Activated naive CD8-positive, alpha-beta T cell treated with anti-CD3 and anti-CD28 coated beads, Interleukin-2, amount 10 ng/mL, durations not matched to agents 7 days and 5 days (primary cell): Measurements from ENCODE around the gene CAVIN3. TPM values are rescaled to one million over a fixed set of nuclear protein-coding genes. Genes with fewer than 3 reads are reported as not detected.

Experiments
- ATAC-seq: fragments of 150-1000 bp; cut with Tn5 transposase; one replicate; pipeline ENCODE4 v1.10.0; 2021; ENCODE audit warnings: low read depth, moderate library complexity
- POLR2A ChIA-PET: fragments of 350-600 bp; sonication (Branson Sonifier 250); formaldehyde crosslinking; loops from one replicate; lab custom pipeline; 2021; ENCODE audit warnings: antibody characterized with exemption; lab: Charles Lee
- DNase-seq: peaks from one replicate; pipeline ENCODE4 v3.0.0; 2021
- H3K27ac Mint-ChIP-seq: one replicate; pipeline ENCODE4 v1.8.0; 2022; ENCODE audit warnings: mild to moderate bottlenecking, mixed read lengths
- H3K27me3 Mint-ChIP-seq: one replicate; pipeline ENCODE4 v1.8.0; 2022; ENCODE audit warnings: mild to moderate bottlenecking, moderate library complexity, mixed read lengths
- H3K36me3 Mint-ChIP-seq: one replicate; pipeline ENCODE4 v1.8.0; 2021; ENCODE audit warnings: mild to moderate bottlenecking, mixed read lengths
- H3K4me1 Mint-ChIP-seq: one replicate; pipeline ENCODE4 v1.8.0; 2021; ENCODE audit warnings: mixed read lengths
- H3K4me3 Mint-ChIP-seq: one replicate; pipeline ENCODE4 v1.8.0; 2022; ENCODE audit warnings: mild to moderate bottlenecking, moderate library complexity, mixed read lengths
- H3K9me3 Mint-ChIP-seq: one replicate; pipeline ENCODE4 v1.8.0; 2021; ENCODE audit warnings: mixed read lengths
- total RNA-seq, 2 experiments: library from RNA; stranded (reverse); gene quantifications; one replicate each; pipeline ENCODE4 v1.2.3, GENCODE V29; 2021

CAVIN3 gene
- total RNA-seq, 2 experiments from 2014 or later = 1.4 to 1.6 TPM

- peaks cover 12% of the 10 kb centered on the region for H3K27me3 Mint-ChIP-seq
- H3K36me3 Mint-ChIP-seq = no peaks in the 10 kb centered on the region
- no peaks in the 10 kb centered on the region for H3K9me3 Mint-ChIP-seq
- ATAC-seq (no peak), DNase-seq (no peak)
- H3K4me3 Mint-ChIP-seq = no peak overlapping the region
- no peak overlapping the region for H3K27ac Mint-ChIP-seq
- POLR2A ChIA-PET = no interaction called here
- peaks cover 5% of the 10 kb centered on the region for H3K4me1 Mint-ChIP-seq
Observed at GRCh38 chr11:6350043-6350442, 29.7 kb upstream of the CAVIN3 start.

DNA sequence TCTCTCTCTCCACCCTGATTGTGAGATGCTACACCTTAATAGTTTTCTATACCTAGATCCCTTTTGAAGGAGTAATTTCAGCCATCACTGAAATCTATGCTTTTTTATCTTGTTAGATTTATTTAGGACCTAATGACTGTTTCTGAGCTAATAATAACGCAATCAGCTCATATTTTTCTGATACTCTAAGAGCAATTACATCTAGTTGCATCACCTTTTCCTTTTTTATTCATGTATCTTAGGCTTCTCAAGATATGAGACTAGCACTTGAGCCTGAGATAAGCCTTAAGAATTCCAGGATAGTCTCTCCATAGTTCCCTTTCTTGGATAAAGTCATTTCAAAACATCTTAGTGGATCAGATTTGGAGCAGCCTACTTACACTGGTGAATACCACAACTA is 25.1 kb upstream of the CAVIN3 start:
- Mint-ChIP-seq H3K27me3 (no peaks in the 10 kb centered on the region), H3K4me3 (no peak overlapping the region), H3K4me1 (no peaks in the 10 kb centered on the region), H3K9me3 (no peaks in the 10 kb centered on the region), H3K36me3 (no peaks in the 10 kb centered on the region), H3K27ac (no peak overlapping the region)
- POLR2A ChIA-PET = no interaction called here
- no peak for DNase-seq
- ATAC-seq = no peak

GRCh38 chr11:6336293-6336692 is 16.0 kb upstream of the CAVIN3 start:
- Mint-ChIP-seq H3K36me3 (no peaks in the 10 kb centered on the region), H3K27ac (no peak overlapping the region), H3K9me3 (no peaks in the 10 kb centered on the region), H3K27me3 (peaks cover 26% of the 10 kb centered on the region), H3K4me1 (no peaks in the 10 kb centered on the region), H3K4me3 (no peak overlapping the region)
- POLR2A ChIA-PET = no interaction called here
- ATAC-seq (no peak), DNase-seq (no peak)

- POLR2A ChIA-PET = no interaction called here
- DNase-seq (no peak), ATAC-seq (no peak)
- no peak overlapping the region for H3K27ac Mint-ChIP-seq
- H3K36me3 Mint-ChIP-seq = no peaks in the 10 kb centered on the region
- no peak overlapping the region for H3K4me3 Mint-ChIP-seq
- H3K27me3 Mint-ChIP-seq = peaks cover 28% of the 10 kb centered on the region
- no peaks in the 10 kb centered on the region for H3K4me1 Mint-ChIP-seq
- no peaks in the 10 kb centered on the region for H3K9me3 Mint-ChIP-seq
Observed at GRCh38 chr11:6334806-6335205, 14.5 kb upstream of the CAVIN3 start.

- H3K36me3 Mint-ChIP-seq = no peaks in the 10 kb centered on the region
Observed at GRCh38 chr11:6333095-6333494, 12.8 kb upstream of the CAVIN3 start.

DNA sequence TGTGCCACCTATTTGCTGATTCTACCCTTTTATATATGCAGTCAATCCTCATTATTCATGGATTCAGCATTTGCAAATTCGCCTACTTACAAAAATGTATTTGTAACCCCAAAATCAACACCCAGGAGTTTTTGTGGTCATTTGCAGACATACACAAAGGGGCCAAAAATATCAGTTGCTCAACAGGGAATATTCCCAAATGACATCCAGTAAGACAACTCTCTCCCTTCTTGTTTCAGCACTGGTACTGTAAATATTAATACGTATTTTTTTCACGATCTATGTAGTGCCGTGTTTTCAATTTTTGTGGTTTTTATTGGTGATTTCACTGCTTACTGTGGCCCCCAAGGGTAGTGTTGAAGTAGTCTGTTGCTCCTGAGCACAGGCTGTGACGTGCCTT is 11.8 kb upstream of the CAVIN3 start:
- peaks cover 40% of the 10 kb centered on the region for H3K27me3 Mint-ChIP-seq
- H3K36me3 Mint-ChIP-seq = no peaks in the 10 kb centered on the region
- ATAC-seq = no peak
- no peak overlapping the region for H3K27ac Mint-ChIP-seq
- POLR2A ChIA-PET = no interaction called here
- H3K9me3 Mint-ChIP-seq = no peaks in the 10 kb centered on the region
- H3K4me1 Mint-ChIP-seq = no peaks in the 10 kb centered on the region
- no peak for DNase-seq
- H3K4me3 Mint-ChIP-seq = no peak overlapping the region

More at GRCh38 chr11:6333095-6333494, 12.8 kb upstream of the CAVIN3 start:
- Mint-ChIP-seq H3K27me3 (peaks cover 32% of the 10 kb centered on the region), H3K4me3 (no peak overlapping the region), H3K4me1 (no peaks in the 10 kb centered on the region), H3K27ac (no peak overlapping the region), H3K9me3 (no peaks in the 10 kb centered on the region)
- POLR2A ChIA-PET = no interaction called here
- no peak for ATAC-seq
- DNase-seq = no peak

GRCh38 chr11:6328321-6328720 is 8.0 kb upstream of the CAVIN3 start:
- Mint-ChIP-seq H3K4me3 (no peak overlapping the region), H3K4me1 (no peaks in the 10 kb centered on the region), H3K27ac (no peak overlapping the region), H3K27me3 (peaks cover 33% of the 10 kb centered on the region), H3K36me3 (no peaks in the 10 kb centered on the region), H3K9me3 (no peaks in the 10 kb centered on the region)
- ATAC-seq = no peak
- POLR2A ChIA-PET = interaction anchor here (0.7 kb wide), 1 partner anchor 119 kb away, joined by 6 read pairs; no protein-coding TSS in a partner anchor
- no peak for DNase-seq

DNA sequence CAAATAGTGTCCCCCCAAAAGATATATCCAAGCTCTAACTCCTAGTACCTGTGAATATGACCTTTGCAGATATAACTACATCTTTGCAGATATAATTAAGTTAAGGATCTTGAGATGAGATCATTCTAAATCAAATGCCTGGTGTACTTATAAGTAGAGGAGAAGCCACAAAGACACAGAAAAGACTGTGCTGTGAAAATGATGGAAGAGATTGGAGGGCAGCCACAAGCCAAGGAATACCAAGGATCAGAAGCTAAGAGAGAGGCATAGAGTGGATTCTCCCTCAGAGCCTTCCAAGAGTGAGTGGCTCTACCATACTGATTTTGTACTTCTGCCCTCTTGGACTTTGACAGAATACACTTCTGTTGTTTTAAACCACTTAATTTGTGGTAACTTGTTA is 7.5 kb upstream of the CAVIN3 start:
- DNase-seq (no peak), ATAC-seq (no peak)
- H3K27ac Mint-ChIP-seq = no peak overlapping the region
- H3K27me3 Mint-ChIP-seq = peaks cover 31% of the 10 kb centered on the region
- H3K4me1 Mint-ChIP-seq = no peaks in the 10 kb centered on the region
- no peak overlapping the region for H3K4me3 Mint-ChIP-seq
- H3K36me3 Mint-ChIP-seq = no peaks in the 10 kb centered on the region
- POLR2A ChIA-PET = interaction anchor here (0.7 kb wide), 1 partner anchor 120 kb away, joined by 6 read pairs; no protein-coding TSS in a partner anchor
- H3K9me3 Mint-ChIP-seq = no peaks in the 10 kb centered on the region

DNA sequence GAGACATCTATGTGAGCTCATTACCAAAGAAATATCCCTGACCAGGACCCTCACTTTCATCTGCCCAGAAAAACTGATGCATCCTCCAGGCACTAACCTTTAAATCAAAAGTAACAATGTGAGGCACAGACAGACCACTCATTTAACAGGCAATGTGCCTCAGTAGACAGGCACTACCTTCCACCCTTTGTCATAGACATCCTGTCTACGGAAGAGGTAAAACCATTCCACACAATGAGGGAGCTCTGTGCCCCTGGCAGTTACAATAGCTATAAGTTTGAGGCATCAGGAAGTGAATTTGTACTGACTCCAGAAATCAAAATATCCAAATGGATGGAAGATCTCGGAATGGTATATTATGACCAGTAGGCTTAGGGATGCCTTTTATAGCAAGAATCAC is 6.7 kb upstream of the CAVIN3 start:
- POLR2A ChIA-PET = no interaction called here
- Mint-ChIP-seq H3K27ac (no peak overlapping the region), H3K36me3 (peaks cover 2% of the 10 kb centered on the region), H3K4me1 (peaks cover 6% of the 10 kb centered on the region), H3K27me3 (peaks cover 29% of the 10 kb centered on the region), H3K4me3 (no peak overlapping the region), H3K9me3 (no peaks in the 10 kb centered on the region)
- ATAC-seq (no peak), DNase-seq (no peak)

- no peaks in the 10 kb centered on the region for H3K9me3 Mint-ChIP-seq
- H3K27ac Mint-ChIP-seq = no peak overlapping the region
- no peak overlapping the region for H3K4me3 Mint-ChIP-seq
- POLR2A ChIA-PET = no interaction called here
- peaks cover 2% of the 10 kb centered on the region for H3K36me3 Mint-ChIP-seq
- H3K27me3 Mint-ChIP-seq = peaks cover 29% of the 10 kb centered on the region
- DNase-seq = no peak
- peaks cover 9% of the 10 kb centered on the region for H3K4me1 Mint-ChIP-seq
- no peak for ATAC-seq
Observed at GRCh38 chr11:6326303-6326702, 6.0 kb upstream of the CAVIN3 start.

GRCh38 chr11:6323291-6323905 is 3.1 kb upstream of the CAVIN3 start:
- ATAC-seq (no peak), DNase-seq (no peak)
- Mint-ChIP-seq H3K27ac (no peak overlapping the region), H3K36me3 (peaks cover 2% of the 10 kb centered on the region), H3K4me1 (peaks cover 19% of the 10 kb centered on the region), H3K27me3 (peaks cover 33% of the 10 kb centered on the region), H3K9me3 (no peaks in the 10 kb centered on the region), H3K4me3 (no peak overlapping the region)
- POLR2A ChIA-PET = interaction anchor here (0.6 kb wide), 1 partner anchor 152 kb away, joined by 3 read pairs; no protein-coding TSS in a partner anchor

GRCh38 chr11:6321961-6322362 is 1.7 kb upstream of the CAVIN3 start:
- ATAC-seq (peak; percentile 24), DNase-seq (no peak)
- no peaks in the 10 kb centered on the region for H3K9me3 Mint-ChIP-seq
- peak overlapping the region; percentile 13 for H3K4me3 Mint-ChIP-seq
- H3K4me1 Mint-ChIP-seq = peaks cover 19% of the 10 kb centered on the region
- POLR2A ChIA-PET = interaction anchor here (1.2 kb wide), 1 partner anchor 153 kb away, joined by 3 read pairs; no protein-coding TSS in a partner anchor
- H3K36me3 Mint-ChIP-seq = peaks cover 2% of the 10 kb centered on the region
- peak overlapping the region; percentile 62 for H3K27ac Mint-ChIP-seq
- H3K27me3 Mint-ChIP-seq = peaks cover 37% of the 10 kb centered on the region

DNA sequence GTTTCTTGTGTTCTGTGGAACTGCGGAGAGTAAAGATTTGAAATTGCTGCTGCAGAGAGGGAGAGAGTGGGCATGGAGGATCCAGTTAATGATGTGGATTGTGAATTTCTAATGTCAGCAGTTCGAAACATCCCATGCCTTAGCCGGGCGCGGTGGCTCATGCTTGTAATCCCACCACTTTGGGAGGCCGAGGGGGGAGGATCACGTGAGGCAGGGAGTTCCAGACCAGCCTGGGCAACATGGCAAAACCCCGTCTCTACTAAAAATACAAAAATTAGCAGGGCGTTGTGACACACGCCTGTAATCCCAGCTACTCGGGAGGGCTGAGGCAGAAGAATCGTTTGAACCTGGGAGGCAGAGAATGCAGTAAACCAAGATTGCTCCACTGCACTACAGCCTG is 1.1 kb upstream of the CAVIN3 start:
- H3K4me3 Mint-ChIP-seq = peak overlapping the region; percentile 81
- no peaks in the 10 kb centered on the region for H3K9me3 Mint-ChIP-seq
- peaks cover 37% of the 10 kb centered on the region for H3K27me3 Mint-ChIP-seq
- H3K36me3 Mint-ChIP-seq = peaks cover 2% of the 10 kb centered on the region
- H3K4me1 Mint-ChIP-seq = peaks cover 19% of the 10 kb centered on the region
- ATAC-seq (no peak), DNase-seq (no peak)
- H3K27ac Mint-ChIP-seq = peak overlapping the region; percentile 85
- POLR2A ChIA-PET = interaction anchor here (1.2 kb wide), 1 partner anchor 154 kb away, joined by 3 read pairs; no protein-coding TSS in a partner anchor

DNA sequence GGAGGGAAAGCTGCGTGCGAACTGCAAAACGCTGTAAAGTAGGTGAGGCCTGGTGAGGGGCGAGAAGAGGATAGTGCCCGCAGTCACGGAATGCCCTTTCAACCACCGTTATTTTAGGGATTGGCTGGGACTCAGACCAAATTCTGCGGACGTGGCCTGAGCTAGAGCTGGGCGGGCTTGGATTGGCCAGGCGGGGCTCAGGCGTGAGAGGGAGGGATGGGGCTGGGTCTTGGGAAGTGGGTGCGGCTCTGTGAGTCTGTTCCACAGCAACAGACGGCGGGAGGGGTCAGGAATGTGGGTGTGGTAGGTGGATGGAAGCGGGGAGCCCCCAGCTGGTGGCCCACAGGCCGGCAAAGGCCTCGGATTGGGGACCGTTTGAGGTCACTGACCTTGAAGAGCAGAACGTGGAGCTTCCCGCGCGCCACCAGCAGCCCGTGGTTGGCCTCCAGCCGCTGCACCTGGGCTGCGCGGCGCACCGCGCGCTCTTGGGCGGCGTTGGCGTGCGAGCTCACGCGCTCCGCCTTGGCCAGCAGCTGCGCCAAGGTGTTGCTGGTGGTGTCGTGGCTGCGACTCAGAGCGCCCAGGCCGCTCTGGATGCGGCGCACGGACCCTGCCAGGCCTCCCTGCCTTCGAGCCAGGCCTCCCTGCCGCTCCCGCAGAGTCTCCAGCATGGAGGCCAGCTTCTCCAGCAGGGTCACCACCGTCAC is 444 bp downstream of the CAVIN3 start:
- Mint-ChIP-seq H3K27ac (peak overlapping the region; percentile 85), H3K4me1 (peaks cover 19% of the 10 kb centered on the region), H3K9me3 (no peaks in the 10 kb centered on the region), H3K36me3 (peaks cover 2% of the 10 kb centered on the region), H3K4me3 (peak overlapping the region; percentile 81), H3K27me3 (peaks cover 43% of the 10 kb centered on the region)
- POLR2A ChIA-PET = interaction anchor here (0.6 to 1.7 kb wide), 4 partner anchors 21 to 90 kb away, joined by 3 to 4 read pairs (median 3); partner anchors contain the start of gene SMPD1
- peak; percentile 44 for ATAC-seq
- peak; percentile 61 for DNase-seq
